Daoy (cell line): Measurements from ENCODE around the gene DDX49. TPM values are rescaled to one million over a fixed set of nuclear protein-coding genes. Genes with fewer than 3 reads are reported as not detected.
"Not testable (repeated sequence)": the region's sequence is repeated elsewhere in the genome, so short reads cannot be mapped to it uniquely, and the experiment has no call there.

ENCODE experiments used
- DNase-seq: peaks from one replicate; pipeline ENCODE4 v3.0.0-alpha.2; 2015; ENCODE audit warnings: low read depth
- total RNA-seq: library from RNA; depleted of rRNA; stranded (reverse); fragments of >200 nt; shearing (Covaris generic); gene quantifications from 2 replicates; pipeline ENCODE4 v1.2.3, GENCODE V29; 2014

The DDX49 gene
- total RNA-seq, 1 experiment from 2014 or later, result 126 TPM

DNA sequence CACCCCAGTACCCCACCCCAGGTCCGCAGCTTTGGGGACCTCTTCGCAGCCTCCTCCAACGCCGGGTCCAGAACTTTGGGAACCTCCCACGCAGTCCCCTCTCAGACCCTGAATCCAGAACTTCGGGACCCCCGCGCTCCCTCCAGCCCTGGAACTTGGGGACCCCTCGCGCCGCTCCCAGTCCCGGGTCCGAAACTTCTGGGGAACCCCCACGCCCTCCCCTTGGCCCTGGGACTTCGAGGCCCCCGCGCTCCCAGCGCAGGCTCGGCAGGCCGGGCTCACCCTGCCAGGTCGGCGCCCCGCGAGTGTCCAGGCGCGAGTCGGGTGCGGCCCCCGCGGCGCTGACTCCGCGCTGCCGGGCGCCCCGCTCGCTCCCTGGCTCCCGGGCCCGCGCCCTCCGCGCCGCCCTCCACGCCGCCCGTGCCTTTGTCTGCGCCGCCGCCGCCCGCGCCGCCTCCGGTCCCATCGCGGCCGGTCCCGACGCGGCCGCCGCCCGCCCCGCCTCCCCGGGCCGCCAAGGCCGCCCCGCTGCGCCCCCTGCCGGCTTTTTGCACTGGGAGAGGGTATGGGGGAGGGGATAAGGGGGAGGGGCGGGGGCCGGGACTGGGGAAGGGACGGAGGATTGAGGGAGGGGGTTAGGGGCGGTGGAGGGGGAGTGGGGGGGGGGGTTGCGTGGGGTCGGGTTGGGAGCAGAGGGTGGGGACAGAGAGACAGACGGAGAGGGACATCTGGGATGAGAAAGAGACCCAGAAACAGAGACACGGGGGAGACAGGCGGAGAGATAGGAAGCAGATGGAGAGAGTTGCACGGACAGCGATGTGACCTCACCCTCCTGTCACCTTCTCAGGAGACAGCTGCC is 21.5 kb downstream of the DDX49 start, which contains the start of gene HOMER3:
Gene HOMER3, minus strand, starts transcription at position 449 of the 859 bp plus-strand sequence. CDS start 2,235 bp downstream, outside the sequence.
- peak; percentile 79 for DNase-seq

- DNase-seq, result no peak
Observed at GRCh38 chr19:18941628-18942354, 22.3 kb downstream of the DDX49 start.

GRCh38 chr19:18942692-18943091 is 23.2 kb downstream of the DDX49 start:
- no peak for DNase-seq

- no peak for DNase-seq
Observed at GRCh38 chr19:18943465-18943864, 23.9 kb downstream of the DDX49 start.

DNA sequence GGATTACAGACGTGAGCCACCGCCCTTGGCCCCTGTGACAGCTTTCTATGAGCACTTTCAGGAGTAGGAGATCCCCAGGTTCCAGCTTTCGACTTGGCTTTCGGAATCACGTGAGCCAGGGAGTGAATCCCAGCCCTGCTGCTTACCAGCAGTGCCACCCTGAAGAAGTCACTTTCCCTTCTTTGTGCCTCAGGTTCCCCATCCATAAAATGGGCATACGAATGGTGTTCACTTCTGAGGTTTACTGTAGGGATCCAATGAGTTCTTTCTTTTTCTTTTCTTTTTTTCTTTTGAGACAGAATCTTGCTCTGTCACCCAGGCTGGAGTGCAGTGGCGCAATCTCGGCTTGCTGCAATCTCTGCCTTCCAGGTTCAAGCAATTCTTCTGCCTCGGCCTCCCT is 25.8 kb downstream of the DDX49 start:
- DNase-seq, result no peak

GRCh38 chr19:18946335-18946734 is 26.8 kb downstream of the DDX49 start:
- DNase-seq, result no peak

DNA sequence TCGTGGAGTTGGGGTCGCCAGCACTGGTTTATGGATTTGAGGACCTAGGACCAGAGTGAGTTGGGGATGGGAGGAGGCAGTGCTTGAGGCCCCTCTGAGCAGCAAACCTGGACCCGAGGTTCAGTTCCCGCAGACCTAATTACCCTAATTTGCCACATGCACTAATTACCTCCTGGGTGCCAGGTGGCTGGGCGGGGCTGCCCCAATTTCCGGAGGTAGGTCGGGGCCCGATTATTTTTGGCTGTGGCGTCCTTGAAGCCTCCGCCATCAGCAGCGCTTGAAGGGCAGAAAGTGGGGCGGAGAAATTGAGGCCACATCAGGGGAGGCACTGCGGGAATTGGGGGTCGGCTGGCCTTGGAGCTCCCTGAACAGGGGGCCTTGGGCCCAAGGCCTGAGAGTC is 27.4 kb downstream of the DDX49 start:
- DNase-seq, result no peak

- no peak for DNase-seq
Observed at GRCh38 chr19:18948075-18948975, 28.8 kb downstream of the DDX49 start.

- no peak for DNase-seq
Observed at GRCh38 chr19:18948976-18949356, 29.5 kb downstream of the DDX49 start.

DNA sequence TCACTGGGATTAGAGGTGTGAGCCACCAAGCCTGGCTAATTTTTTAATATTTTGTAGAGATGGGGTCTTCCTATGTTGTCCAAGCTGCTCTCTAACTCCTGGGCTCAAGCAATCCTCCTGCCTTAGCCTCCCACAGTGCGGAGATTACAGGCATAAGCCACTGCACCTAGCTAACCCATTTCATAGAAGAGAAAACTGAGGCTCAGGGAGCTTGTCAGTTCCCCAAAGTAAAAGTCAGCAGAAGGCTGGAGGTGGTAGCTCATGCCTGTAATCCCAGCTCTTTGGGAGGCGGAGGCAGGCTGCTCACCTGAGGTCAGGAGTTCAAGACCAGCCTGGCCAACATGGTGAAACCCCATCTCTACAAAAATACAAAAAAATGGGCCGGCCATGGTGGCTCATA is 30.3 kb downstream of the DDX49 start:
- no peak for DNase-seq

DNA sequence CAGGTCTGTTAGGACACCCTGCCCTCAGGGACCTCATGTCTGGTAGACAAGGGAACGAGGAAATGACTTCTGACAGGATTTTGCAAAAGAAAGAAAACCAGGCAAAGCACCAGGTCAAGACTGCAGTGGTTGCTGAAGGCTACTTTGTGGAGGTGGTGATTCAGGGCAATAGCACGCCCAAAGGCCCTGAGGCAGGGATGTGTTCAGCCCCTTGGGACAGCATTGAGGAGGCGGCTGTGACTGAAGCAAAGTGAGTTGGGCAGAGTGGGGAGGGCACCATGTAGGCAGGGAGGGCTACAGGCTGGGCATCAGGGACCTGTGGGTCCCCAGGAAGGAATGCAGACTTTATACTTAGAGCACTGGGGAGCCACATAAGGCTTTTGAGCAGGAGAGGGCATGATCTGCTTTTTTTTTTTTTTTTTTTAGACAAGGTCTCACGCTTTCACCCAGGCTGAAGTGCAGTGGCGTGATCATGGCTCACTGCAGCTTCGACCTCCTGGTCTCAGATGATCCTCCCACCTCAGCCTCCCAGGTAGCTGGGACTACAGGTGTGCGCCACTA is 32.3 kb downstream of the DDX49 start:
- DNase-seq, result peak; percentile 63

- not testable (repeated sequence) for DNase-seq
Observed at GRCh38 chr19:18952364-18953003, 33.0 kb downstream of the DDX49 start.

DNA sequence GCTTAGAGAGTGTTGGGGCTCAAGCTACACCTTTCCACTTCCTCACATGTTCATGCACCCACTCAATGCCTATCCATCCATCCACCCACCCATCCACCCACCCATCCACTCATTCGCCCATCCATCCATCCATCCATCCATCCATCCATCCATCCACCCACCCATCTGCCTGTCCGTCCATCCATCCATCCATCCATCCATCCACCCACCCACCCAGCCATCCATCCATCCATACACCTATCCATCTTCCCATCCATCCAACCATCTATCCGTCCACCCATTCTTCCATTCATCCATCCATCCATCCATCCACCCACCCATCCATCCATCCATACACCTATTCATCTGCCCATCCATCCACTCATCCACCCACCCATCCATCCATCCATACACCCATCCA is 34.6 kb downstream of the DDX49 start:
- no peak for DNase-seq

- no peak for DNase-seq
Observed at GRCh38 chr19:18955042-18955441, 35.5 kb downstream of the DDX49 start.

DNA sequence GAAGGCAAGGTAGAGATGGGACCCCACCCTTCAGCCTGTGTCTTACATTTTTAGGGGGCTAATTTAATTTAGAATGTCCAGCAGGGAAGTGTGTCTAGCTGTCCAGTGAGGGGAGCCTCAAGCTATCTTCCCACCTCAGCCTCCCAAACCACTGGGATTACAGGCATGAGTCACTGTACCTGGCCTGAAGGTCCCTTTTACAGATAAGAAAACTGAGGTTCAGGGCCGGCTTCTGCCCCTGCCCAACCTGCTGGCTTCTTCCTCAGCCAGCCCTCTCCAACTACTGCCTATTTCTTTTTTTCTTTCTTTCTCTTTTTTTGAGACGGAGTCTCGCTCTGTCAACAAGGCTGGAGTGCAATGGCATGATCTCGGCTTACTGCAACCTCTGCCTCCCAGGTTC is 40.9 kb downstream of the DDX49 start:
- no peak for DNase-seq

DNA sequence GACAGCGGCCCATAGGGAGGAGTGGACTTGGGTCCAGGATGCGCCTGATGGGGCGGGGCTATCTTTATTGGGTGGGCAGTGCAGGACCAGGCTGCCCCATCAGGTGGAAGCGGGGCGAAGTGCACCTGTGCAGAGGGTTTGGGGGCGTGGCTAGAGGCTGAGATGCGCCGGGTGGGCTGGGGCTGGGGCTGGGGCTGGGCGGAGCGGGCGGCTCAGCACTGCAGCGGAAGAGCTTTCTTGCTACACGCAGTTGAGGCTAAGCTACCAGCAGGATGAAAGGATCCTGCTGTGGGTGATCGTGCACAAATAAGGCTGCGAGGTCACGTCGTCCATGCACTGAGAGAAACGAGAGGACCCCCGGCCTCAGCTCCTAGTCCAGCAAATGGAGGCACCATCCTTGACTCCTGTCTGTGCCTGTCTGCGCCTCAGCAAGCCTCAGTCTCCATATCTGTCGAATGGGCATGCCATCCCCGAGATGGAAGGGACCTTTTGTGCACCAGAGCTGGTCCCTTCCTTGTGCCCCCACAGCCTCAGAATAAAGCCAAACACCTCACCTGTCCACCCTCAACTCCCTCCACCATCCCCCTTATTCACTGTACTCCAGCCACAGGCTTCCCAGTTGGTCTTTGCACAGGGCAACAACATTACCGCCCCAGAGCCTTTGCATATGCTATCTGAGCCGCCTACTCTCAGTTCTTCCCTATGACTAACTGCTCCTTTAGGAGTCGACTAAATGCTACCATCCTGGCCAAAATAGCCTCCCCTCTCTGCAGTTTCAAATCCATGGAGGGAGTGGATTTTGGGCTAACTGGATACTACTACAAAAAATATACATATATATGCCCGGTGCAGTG is 42.5 kb downstream of the DDX49 start:
- DNase-seq, result no peak

GRCh38 chr19:18964121-18964520 is 44.6 kb downstream of the DDX49 start:
- no peak for DNase-seq

- DNase-seq, result no peak
Observed at GRCh38 chr19:18966307-18966706, 46.8 kb downstream of the DDX49 start.

GRCh38 chr19:18967358-18968146 is 48.0 kb downstream of the DDX49 start:
- DNase-seq, result peak; percentile 36
